GM18951 (cell line): ENCODE data around the gene OTUD5.
"Not testable (repeated sequence)": the region's sequence is repeated elsewhere in the genome, so short reads cannot be mapped to it uniquely, and the experiment has no call there.

Experiments
- POLR2A ChIP-seq: IDR thresholded peaks from 4 replicates; pipeline ENCODE4 v1.6.1; 2011; ENCODE audit warnings: mild to moderate bottlenecking; ENCODE audit not compliant: insufficient read length, insufficient read depth; ENCODE audit errors: extremely low read depth
- in situ Hi-C: fragments of 300-500 bp; cut with MboI; formaldehyde crosslinking; loops from one replicate; pipeline ENCODE4 v1.12.0; 2022; ENCODE audit warnings: low sequenced_read_pairs, mixed read lengths, inconsistent platforms; ENCODE audit not compliant: unreplicated experiment

OTUD5 gene

GRCh38 chrX:48891402-48892288 lies 65.8 kb downstream of the OTUD5 start:
- in situ Hi-C loops = no loop called here
- TF ChIP-seq POLR2A = peak; percentile 36

GRCh38 chrX:48890934-48891401 lies 66.4 kb downstream of the OTUD5 start:
- no peak for TF ChIP-seq POLR2A
- in situ Hi-C loops = no loop called here

- in situ Hi-C loops = no loop called here
These were observed 67.0 kb downstream of the OTUD5 start for GRCh38 chrX:48890296-48890925.

GRCh38 chrX:48886586-48886985 lies 70.8 kb downstream of the OTUD5 start:
- in situ Hi-C loops = not testable (repeated sequence)

More at GRCh38 chrX:48890296-48890925, 67.0 kb downstream of the OTUD5 start:
- no peak for TF ChIP-seq POLR2A

GRCh38 chrX:48883729-48884128 lies 73.7 kb downstream of the OTUD5 start:
- TF ChIP-seq POLR2A = no peak
- in situ Hi-C loops = no loop called here

GRCh38 chrX:48876944-48877343 lies 80.5 kb downstream of the OTUD5 start:
- in situ Hi-C loops = not testable (repeated sequence)
